ENCODE measurements around the gene WDR91.

WDR91 gene

GRCh38 chr7:135200821-135201331 lies 10.4 kb downstream of the WDR91 start:
- TF ChIP-seq CTCF (IDR thresholded peaks at IDR 0.05), result no peak

GRCh38 chr7:135199439-135199838 lies 11.9 kb downstream of the WDR91 start:
- TF ChIP-seq CTCF (IDR thresholded peaks at IDR 0.05), result no peak

GRCh38 chr7:135197906-135198655 lies 13.2 kb downstream of the WDR91 start:
- TF ChIP-seq CTCF (IDR thresholded peaks at IDR 0.05), result no peak

- TF ChIP-seq CTCF (IDR thresholded peaks at IDR 0.05), result no peak
These were observed 14.0 kb downstream of the WDR91 start for GRCh38 chr7:135197343-135197742.

- no peak for TF ChIP-seq CTCF (IDR thresholded peaks at IDR 0.05)
These were observed 15.2 kb downstream of the WDR91 start for GRCh38 chr7:135195968-135196629.

- TF ChIP-seq CTCF (IDR thresholded peaks at IDR 0.05), result no peak
These were observed 16.2 kb downstream of the WDR91 start for GRCh38 chr7:135195156-135195555.

GRCh38 chr7:135194494-135195095 lies 16.7 kb downstream of the WDR91 start:
- no peak for TF ChIP-seq CTCF (IDR thresholded peaks at IDR 0.05)

Measured in LNCAP (cell line).